ENCODE results near the gene STARD5. TPM values are rescaled to one million over a fixed set of nuclear protein-coding genes. Genes with fewer than 3 reads are reported as not detected.
"Not testable (repeated sequence)": the region's sequence is repeated elsewhere in the genome, so short reads cannot be mapped to it uniquely, and the experiment has no call there.

The STARD5 gene
- total RNA-seq, 1 donor from 2014 or later: 1.3 TPM

DNA sequence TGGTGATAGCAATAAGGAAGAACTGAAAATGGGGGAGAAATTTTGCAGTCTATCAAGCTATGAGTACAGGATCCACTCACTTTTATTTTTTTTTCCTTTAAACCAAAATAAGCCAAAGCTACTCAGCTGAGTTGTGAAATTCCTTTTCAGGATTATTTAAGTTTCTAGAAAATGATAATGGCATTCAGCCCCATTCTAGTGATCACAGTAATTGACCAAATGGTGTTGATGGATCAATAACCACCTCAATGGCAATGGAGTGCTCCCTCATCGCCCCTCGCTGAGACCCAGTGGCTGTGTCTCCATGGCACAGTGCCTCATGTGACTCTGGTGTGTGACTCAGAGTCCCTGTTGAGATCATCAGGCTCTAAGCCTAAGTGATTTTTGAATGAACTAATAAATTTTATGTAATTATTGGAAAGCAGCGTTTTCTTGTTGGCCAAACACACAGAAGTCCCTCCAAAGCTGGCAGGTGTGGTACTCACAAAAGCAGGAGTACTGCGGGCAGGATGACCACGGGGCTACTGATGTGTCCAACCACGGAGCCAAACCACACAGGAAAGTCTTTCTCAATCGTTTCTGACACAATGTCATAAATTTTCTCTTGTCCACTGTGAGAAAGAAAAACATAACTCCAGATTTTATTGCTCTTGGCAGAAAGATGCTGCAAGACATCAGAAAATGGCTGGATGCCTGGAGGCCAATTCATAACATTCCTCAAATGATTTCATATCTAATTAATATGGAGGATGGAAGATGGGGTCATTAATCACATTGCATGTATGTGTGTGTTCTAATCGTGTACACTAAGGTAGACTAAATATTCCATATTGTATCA is 14.4 kb upstream of the STARD5 start:
- intact Hi-C loops (cut with DNase I): no loop called here
- DNase-seq (ENCODE audit: low spot score): no peak

DNA sequence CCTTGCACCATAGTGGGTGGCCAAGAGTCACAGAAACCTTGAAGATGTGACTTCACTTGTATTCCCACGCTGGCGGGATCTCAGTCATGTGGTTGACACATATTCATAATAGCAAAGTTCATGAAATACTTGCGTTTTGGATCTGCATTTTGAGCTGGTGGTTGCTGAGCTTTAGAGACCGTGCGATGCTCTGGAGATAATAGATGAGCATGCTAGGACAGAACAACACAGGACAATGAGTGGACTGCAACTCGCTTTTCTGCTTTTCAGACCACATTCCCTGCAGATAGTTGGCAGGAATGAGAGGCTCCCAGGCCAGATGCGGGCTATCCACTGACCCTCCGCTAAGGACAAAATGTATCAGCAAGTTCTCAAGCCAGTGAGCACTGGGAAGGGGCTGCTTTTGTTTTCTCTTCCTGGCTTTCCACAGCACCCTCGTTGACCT is 13.8 kb upstream of the STARD5 start:
- intact Hi-C loops (cut with DNase I): loop anchor here (2.0 kb wide), 1 partner anchor 63 kb away; no protein-coding TSS in a partner anchor
- no peak for DNase-seq (ENCODE audit: low spot score)

DNA sequence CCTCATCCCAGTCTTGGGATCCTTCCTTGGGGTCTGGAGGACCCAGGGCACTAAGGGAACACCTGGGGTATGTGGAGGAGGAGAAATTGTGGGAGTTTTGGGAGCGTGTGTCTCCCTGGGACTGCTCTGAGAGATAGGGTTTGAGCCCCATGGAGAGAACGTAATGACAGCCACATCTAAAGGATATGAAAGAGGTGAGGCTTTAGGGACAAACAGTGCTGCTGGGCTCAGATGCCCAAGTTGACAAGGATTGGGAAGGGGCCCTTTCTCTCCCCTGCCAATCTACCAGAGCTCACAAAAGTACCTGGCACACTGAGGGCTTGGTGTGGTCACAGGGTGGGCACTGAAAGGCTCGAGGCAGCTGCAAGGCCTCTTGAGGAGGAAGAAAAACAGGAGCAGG is 13.3 kb upstream of the STARD5 start:
- no peak for DNase-seq (ENCODE audit: low spot score)
- intact Hi-C loops (cut with DNase I): loop anchor here (2.0 kb wide), 1 partner anchor 62 kb away; no protein-coding TSS in a partner anchor

DNA sequence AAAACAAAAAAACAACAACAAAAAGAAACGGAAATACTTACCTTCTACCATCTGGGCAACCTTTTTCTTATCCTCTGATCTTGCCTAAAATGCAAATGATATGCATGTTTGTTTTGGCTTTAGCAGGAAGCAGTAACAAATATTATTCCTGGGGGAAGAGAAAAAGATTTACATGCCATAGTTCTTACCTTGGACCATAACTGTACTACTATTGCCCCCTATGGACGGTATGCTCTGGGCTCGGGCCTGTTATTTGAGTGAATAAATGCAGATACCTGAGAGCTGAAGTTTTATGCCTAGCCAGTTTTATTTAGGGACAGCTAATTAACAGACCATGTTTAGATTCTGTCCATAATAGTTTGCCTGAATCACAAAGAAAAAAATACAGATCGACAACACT is 12.6 kb upstream of the STARD5 start:
- intact Hi-C loops (cut with DNase I): loop anchor here (2.0 kb wide), 1 partner anchor 62 kb away; no protein-coding TSS in a partner anchor
- DNase-seq (ENCODE audit: low spot score): no peak

DNA sequence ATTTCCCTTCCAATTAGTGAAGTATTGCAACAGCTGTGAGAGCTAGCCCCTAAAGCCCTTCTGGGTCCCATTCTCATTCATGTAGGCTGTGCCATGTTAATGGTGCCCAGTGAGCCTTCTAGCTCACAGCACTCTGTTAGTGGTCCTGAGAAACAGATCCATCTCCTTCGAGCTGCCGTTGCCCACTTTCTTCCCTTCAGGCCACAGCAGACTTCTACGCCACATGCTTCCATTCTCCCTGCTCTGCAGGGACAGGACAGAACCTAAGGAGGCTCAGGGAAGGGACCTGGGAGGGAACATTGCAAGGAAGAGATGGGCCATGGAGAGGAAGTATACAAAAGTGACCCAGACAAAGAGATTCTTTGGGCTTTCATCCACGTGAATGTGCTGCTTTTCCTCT is 11.7 kb upstream of the STARD5 start:
- intact Hi-C loops (cut with DNase I): loop anchor here (2.0 kb wide), 1 partner anchor 61 kb away; no protein-coding TSS in a partner anchor
- no peak for DNase-seq (ENCODE audit: low spot score)

DNA sequence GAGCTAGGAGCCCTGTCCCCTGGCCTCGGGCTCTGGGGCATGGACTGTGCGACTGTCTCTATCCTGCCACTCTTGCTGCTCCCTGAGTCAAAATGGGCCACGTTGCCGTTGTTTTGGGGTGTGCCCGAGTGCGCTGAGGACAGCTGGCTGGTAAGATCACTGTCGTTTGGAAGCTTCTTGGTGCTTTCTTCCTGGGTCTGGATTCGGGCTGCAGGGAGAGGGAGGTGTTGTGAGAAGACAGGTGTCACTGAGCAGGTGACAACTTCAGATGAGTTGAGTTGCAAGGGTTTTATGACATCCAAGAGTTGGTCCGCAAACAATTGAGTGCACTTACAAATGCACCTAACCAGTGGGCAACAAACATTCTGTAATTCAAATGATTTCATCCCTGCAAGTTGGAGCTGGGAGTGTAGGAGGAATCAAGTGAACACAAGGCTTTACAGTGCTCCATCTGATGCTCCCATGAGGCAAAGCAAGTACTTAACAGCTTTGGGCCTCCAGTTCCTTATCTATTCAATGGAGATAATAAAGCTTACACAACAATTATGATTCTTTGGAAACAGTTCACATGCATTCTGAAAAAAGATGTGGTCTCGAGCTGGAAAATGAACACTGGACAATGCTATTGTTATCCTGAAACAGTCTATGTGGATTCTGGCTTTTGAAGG is 11.0 kb upstream of the STARD5 start:
- DNase-seq (ENCODE audit: low spot score): no peak
- intact Hi-C loops (cut with DNase I): no loop called here

DNA sequence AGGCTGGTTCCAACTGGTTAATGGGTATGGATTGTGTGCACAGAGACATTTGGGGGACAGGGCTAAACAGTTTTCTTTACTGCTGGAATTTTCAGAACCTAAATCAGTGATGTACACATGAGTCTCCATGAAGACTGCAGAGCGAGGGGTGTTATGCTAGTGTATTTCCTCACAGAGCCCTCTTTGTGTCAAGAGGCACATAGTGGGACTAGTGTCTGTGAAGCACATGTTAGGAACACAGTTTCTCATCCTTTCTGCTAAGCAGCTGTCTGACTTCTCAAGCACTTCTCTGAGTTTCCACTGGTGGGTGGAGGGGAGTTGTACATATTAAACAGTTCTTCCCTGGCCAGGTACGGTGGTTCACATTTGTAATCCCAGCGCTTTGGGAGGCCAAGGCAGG is 9.4 kb upstream of the STARD5 start:
- DNase-seq (ENCODE audit: low spot score): no peak
- intact Hi-C loops (cut with DNase I): no loop called here

DNA sequence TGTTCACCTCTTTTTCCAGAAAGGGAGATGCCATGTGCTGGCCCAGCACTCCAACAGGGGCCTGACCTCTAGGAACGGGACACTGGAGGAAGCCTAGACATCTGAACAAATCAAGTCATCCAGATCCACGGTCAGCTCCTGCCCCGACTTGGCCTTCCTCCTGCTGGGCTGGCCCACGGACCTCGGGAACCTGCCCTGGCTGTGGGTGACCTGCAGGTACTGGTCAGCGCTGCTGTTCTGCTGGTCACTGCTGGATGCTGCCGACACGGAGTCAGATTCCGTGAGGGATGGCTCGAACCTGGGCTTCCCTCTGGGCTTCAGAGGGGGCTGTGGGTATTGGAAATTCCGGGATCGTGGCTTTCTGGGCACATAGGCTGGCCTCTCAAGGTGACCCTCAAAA is 8.4 kb upstream of the STARD5 start:
- intact Hi-C loops (cut with DNase I): no loop called here
- DNase-seq (ENCODE audit: low spot score): no peak

DNA sequence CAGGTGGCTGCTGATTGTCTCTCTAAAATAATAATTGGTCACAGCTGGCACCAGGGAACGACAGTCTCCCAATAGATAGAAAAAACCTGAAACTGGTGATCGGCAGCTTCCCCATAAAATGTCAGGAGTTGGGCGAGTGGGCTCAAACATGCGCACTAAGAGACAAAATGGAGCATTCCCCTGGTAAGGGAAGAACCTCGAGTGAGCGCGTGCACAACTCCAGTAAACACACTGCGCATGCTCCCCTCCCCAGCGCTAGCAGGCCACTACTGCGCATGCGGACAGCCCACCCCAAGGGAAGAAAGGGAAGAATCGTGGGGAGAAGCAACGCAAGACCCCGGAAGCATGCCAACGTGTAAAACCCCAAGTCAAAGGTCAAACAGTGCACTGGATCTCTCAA is 7.7 kb upstream of the STARD5 start:
- intact Hi-C loops (cut with DNase I): no loop called here
- DNase-seq (ENCODE audit: low spot score): no peak

DNA sequence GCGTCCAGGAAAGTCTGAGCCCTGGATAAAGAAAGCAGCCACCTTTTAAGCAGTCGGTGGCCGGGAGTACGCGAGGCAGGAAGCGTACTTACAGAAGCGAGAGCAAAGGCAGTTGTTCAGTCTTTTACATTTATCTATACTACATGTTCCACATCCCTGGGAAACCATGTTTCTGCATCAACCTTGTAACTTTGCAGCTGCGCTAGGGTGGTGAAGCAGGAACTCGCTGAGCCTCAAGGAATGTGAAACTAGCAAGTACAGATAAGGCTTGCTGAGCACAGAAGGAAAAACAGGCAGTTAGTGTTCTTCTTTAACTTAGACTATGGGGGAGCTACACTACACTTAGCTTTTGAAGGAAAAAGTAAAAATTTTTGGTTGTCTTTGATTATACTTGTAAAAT is 7.2 kb upstream of the STARD5 start:
- DNase-seq (ENCODE audit: low spot score); intact Hi-C loops (cut with DNase I): not testable (repeated sequence)

DNA sequence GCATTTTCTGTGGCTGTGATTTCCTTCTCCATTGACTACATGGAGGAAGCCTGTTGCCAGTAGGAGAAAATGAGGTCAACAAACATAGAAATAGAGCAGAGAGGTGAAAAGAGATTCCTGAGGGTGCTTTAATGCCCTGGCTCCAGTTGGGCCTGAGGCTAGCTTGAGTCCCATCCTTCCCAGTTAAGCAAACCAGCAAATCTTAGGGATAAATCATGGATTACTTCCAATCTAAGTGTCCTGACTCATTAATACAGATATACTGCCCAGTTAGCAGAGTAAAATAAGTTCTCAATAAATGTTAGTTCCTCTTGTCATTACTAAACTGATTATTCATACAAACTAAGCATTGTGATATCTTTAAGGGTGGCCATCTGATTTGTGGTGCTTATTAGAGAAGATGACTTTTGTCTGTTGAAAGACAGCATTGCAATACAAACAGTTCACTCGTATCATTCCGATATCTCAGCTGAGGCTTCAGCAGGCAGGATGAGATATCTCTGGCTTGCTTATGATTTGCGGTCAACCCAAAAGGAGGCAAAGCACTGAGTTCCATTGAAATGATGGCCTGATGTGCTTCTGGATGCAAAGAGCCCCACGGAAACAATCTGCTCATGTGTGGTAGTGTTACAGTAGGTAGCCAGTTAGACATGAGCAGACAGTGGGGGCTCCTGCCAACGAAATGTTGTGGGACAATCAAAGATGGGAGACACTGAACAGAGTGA is 6.6 kb upstream of the STARD5 start:
- DNase-seq (ENCODE audit: low spot score): no peak
- intact Hi-C loops (cut with DNase I): no loop called here

DNA sequence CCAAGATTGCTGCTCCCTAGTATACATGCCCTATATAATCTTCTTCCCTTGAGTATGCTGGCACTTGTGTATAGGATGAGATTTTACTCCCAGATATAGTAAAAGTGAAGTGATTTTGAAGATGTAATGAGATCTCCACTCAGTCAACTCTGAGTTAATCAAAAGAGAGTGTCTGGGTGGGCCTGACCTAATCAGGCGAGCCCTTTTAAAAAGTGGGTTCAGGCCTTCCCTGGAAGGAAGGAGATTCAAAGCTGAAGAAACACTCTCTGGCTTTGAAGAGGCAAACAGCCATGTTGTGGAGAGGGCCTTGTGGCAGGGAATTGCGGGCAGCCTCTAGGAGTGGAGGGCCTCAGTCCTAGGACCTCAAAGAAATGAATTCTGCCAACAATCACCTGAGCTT is 5.5 kb upstream of the STARD5 start:
- DNase-seq (ENCODE audit: low spot score): no peak
- intact Hi-C loops (cut with DNase I): no loop called here

DNA sequence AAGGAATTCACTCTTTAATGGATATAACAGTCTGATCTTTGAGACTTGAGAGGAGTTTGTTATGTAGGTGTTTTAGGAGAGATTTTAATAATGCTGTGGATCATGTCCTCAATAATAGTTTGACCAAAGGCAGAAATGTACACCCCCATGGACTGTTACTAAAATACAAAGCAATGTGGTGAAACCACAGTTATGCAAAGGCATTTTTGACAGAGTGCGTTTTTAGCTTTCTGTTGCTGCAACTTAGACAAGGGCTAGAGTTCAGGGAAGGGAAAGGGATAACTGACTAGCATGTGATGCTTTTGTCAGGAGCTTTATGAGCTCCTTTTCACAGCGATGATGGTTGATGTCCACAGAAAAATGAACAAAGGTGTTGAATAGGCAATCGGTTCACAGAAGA is 3.6 kb upstream of the STARD5 start:
- intact Hi-C loops (cut with DNase I): no loop called here

DNA sequence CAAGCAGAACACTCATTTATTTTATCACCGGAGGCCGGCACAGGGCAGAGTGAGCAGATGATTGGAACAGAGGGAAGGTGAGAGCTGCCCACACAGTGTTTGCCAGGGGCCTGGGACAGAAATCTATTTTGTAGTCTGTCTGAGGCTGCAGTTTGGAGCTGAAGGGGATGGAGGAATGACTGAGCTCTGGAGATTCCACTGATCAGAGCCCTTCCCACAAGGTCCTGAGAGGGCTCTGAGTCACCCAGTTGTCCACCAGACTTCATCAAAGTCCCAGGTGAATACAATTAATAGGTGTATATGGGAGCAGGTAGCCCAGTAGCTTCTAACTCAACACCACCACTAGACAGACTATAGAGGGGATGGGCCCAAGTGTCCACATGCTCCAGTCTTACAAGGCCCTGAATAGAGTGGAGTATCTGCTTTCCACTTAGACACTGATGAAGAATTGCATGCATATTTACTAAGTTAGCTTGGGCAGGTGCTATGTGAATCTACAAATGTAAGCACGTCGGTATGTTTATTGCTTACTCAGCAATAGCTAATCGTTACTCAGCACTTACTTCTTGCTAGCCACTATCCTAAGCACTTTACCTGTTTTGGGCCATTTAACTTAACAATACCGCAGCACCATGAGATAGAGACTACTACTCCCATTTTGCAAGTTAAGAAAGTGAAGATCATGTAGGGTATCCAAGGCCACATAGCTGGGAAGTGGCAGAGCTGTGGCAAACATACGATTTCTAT is 2.7 kb upstream of the STARD5 start:
- intact Hi-C loops (cut with DNase I): no loop called here
- no peak for DNase-seq (ENCODE audit: low spot score)

More for the DNA sequence above, 3.6 kb upstream of the STARD5 start:
- DNase-seq (ENCODE audit: low spot score): no peak

DNA sequence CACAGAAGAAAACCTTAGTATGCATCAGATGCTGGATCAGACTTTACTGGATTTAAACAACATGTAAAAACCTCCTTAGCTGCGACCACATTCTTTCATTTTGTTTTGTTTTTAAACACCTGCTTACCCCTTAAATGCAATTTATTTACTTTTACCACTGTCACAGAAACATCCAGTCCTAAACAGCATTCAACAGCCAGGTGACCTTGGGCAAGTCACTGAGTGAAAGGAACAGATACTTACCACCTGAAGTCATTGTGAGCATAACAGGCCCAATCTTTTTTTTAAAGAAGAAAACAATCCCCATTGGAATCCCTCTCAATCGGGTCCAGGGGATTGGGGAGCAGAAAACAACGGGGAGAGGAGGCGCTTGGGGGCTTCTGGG is 390 bp downstream of the STARD5 start:
- intact Hi-C loops (cut with DNase I): no loop called here
- no peak for DNase-seq (ENCODE audit: low spot score)

DNA sequence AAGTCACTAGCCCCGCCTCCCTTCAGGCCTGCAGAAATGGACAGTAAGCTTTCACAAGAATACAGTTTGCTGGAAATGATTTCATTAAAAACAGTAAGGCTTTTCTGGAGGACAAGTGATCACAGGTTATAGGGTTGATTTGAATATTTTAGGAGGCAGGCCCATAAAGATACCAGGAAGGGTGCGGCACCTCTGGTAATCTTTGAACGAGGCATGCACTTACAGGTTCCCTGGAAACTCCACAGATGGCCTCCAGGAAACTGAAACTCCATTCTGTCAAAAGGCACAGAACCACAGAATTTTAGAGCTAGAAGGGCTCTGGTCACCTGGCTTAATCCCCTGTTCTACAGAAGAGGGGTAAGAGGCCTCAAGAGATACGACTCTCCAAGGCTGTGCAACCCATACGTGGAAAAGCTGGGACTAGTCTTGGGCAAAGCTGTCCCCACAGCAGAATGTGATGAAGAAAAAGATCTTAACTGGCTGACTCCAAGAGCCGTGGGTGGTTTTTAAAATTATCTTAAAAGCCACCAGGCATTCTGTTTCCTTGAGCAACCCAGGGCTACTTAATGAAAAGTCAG is 1.2 kb downstream of the STARD5 start:
- intact Hi-C loops (cut with DNase I): no loop called here
- DNase-seq (ENCODE audit: low spot score): no peak

DNA sequence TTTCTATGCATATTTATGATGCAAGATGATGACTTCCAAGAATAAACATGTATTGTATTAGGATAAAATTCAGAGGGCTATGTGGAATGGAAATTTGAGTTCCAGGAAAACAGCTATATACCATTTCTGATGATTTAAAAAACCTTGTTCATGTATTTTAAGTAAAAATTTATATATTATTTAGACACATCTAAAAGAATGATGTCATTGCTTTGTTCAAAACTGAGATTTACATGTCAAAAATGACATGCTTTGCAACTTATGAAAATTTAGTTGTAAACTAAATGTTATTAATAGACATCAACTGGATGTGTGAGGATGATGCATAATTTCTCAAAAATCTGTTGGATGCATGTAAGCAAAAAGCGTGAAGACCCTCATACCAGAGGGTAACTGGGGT is 2.3 kb downstream of the STARD5 start:
- intact Hi-C loops (cut with DNase I): no loop called here
- no peak for DNase-seq (ENCODE audit: low spot score)

DNA sequence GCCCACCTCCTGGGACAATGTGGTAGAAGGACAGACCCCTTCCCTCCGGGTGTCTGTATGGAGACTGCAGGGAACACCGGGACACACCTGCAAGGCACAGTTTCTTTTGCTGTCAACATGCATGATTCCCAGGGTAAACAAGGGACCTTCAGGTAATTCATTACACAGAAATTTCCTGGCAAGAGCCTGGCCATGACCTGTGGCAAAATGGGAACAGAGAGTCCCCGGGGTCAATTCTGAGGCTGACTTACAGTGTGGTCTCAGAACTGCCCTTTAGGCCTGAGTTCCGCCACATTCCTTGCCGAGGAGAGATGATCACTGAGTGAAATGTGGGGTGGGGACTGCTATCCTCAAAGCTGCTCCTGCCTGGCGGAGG is 6.3 kb downstream of the STARD5 start:
- DNase-seq (ENCODE audit: low spot score): no peak
- intact Hi-C loops (cut with DNase I): no loop called here

DNA sequence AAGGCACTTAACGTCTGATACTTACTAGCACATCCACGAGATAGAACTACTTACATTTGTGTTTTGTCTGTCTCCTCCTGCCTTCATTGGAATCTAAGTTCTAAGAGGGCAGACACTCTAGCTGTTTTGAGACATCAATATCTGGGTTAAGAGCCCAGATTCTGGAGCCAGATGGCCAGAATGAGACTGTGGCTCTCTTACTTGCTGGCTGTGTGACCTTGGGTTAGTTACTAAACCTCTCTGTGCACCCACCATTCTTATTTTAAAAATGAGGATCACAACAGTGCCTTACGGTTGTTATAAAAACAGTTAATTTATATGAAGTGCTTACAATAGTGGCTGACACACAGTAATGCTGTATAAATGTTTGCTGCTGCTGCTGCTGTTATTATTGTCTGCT is 7.7 kb downstream of the STARD5 start:
- no peak for DNase-seq (ENCODE audit: low spot score)
- intact Hi-C loops (cut with DNase I): no loop called here

Measured in cardiac septum (tissue), 1 donor.